HFF-Myc (cell line): ENCODE measurements around the gene ABCA2.

Source experiments
- DNase-seq: peaks from one replicate; pipeline ENCODE4 v3.0.0-alpha.2; 2011; ENCODE audit warnings: low read depth; ENCODE audit errors: extremely low read depth
- H3K4me3 ChIP-seq: replicated peaks from 2 replicates; pipeline ENCODE4 v1.5.1; 2011; ENCODE audit warnings: low read depth, mild to moderate bottlenecking, control low read depth, low read length
- TF ChIP-seq, protein P1 (sequence below): IDR thresholded peaks from 2 replicates; pipeline ENCODE4 v1.5.1; 2012; ENCODE audit warnings: mild to moderate bottlenecking, low read depth, low read length, control low read depth; ENCODE audit errors: missing control alignments

Gene ABCA2

DNA sequence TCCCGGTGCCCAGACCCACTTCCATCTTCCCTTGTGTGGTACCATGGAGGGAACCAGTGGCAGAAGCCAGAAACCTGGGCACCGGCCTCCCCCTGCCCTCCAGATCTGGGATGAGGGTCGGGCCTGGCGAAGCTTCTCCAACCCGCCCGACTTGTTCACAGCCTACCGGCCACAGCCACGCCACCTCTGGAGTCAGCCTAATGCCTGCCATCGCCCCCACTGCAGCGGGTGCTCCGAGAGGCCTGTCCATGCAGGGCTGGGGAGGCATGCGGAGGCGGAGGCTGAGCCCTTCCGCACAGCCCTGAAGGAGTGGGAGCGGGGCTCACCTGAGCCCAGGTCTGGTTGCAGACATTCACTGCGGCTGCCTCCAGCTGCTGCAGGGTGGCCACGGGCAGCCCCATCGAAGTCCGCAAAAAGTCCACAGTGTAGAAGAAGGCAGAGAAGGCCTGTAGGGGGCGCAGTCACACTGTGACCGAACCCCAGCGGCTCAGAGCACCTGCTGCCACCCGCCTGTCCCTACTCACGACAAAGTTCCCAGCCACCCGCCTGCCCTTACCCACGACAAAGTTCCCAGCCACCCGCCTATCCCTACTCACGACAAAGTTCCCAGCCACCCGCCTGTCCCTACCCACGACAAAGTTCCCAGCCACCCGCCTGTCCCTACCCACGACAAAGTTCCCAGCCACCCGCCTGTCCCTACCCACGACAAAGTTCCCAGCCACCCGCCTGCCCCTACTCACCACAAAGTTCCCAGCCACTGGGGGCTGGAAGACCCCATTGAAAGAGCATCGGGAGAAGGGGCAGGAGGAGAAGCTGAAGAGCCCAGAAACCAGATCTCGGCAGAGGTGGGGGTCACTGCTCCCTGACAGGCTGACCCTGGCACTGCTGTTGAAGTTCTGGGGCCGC is 21.8 kb upstream of the ABCA2 start:
- no peak for DNase-seq
- TF ChIP-seq, protein P1, sequence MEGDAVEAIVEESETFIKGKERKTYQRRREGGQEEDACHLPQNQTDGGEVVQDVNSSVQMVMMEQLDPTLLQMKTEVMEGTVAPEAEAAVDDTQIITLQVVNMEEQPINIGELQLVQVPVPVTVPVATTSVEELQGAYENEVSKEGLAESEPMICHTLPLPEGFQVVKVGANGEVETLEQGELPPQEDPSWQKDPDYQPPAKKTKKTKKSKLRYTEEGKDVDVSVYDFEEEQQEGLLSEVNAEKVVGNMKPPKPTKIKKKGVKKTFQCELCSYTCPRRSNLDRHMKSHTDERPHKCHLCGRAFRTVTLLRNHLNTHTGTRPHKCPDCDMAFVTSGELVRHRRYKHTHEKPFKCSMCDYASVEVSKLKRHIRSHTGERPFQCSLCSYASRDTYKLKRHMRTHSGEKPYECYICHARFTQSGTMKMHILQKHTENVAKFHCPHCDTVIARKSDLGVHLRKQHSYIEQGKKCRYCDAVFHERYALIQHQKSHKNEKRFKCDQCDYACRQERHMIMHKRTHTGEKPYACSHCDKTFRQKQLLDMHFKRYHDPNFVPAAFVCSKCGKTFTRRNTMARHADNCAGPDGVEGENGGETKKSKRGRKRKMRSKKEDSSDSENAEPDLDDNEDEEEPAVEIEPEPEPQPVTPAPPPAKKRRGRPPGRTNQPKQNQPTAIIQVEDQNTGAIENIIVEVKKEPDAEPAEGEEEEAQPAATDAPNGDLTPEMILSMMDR = peak; percentile 58
- no peak overlapping the region for H3K4me3 ChIP-seq

DNA sequence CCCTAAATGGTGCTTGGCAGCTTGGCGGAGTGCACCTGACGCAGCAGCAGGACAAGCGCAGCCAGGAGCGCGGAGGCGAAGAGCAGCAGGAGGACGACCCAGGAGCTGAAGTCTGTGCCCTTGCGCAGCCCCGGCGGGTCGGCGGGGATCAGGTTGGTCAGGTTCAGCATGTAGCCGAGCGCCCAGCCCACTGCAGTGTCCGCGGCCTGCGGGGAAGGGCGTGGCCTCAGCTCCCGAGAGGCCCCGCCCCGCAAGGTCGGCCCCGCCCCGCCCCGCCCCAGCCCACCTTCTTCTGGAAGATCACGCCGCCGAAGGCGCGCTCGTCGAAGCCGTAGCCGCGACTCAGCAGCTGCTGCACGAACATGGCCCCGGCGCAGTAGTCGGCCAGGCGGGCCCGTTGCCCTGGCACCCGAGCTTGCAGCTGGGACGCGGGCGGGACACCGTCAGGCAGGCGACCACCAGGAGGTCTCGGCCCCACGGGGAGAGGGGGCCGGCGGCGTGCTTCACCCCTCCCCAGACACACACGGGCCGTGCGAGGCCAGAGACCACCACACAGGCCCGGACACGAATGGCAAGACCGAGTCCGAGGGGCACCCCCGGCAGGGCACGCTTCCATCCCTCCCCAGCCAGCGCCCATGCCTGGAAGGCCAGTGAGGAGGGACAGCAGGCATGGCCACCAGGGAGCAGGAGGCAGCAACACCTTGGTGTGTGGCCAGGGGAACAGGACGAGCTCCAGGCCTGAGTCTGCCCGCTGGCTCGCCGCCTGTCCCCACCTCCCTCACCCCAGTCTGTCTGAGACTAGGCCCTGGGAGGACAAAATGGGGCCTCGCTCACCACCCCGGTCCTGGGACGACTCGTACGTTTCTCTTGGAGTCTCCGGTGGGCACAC is 20.9 kb upstream of the ABCA2 start:
- no peak overlapping the region for H3K4me3 ChIP-seq
- TF ChIP-seq, protein P1 = no peak
- DNase-seq = no peak

DNA sequence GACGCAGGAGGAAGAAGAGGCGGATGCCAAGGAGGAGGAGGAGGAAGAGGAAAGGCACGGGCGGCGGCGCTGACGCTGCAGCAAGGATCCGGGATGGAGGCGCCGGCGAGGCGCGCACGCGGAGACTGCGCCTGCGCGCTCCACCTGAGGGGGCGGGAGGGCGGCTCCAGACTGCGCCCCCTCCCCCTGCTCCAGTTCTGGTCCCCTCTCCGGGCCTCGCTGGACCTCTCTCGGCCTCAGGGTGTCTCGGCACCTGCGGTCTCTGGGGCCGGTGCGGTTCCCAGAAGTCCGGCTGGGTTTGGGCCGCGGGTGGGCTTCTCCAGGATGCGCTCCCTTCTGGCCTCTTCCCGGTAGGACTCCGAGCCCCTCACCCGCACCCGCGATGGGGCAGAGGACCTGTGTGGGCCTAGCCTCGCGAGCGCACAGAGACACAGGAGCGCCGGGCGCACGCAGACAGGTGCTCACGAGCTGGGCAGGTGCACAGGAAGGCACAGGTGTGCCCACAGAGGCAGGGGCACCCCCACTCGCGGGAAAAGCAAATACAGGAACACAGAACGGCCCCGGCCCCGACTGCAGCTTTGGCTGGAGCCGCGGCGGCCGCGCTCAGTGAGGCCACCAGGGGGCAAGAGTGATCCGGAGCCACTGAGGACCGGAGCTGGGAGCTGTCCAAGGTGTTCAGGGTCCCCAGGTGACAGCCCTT is 18.2 kb upstream of the ABCA2 start, which contains the start of gene NPDC1:
TSS of gene NPDC1 (minus strand) at position 90 of the 700 bp plus-strand sequence. CDS start 188 bp downstream, outside the sequence.
- H3K4me3 ChIP-seq = peak within 1 kb of the TSS; percentile 74
- TF ChIP-seq, protein P1 = peak; percentile 88
- DNase-seq = peak; percentile 49

DNA sequence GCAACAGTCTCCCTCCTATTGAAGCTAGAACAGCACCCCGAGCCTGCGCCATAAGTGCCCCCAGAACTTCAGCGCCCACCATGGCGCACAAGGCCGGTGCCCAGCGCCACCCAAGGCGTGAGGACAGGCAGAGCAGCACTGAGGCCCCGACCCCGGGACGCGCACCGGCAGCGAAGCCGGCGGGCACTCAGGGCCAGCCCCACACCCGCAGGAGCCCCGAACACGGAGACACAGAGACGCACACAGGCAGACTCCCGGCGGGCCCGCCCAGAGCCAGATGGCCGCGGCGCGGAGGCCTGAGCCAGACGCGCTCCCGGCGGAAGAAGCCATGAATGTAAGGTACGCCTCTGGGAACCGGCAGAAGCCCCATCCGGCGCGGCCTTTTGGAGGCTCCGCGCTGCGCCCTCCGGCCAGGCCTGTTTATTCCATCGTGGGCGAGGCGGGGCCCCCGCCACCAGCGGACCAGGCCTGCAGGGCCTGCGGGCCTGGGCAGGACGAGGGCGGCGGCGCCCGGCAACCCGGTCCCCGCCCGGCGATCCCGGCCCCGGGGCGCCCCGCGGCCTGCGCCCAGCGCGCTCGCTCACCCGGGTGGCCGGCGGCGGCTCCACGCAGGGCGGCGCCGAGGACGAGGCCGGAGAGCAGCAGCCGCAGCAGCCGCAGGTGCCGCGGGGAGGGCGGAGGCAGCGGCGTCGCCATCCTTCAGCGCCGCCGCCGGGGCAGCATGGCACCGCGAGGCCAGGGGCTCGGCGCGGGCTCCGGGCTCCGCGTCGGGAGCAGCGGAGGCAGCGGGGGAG is 17.5 kb upstream of the ABCA2 start:
- no peak for DNase-seq
- TF ChIP-seq, protein P1 = no peak
- peak overlapping the region; percentile 74 for H3K4me3 ChIP-seq

DNA sequence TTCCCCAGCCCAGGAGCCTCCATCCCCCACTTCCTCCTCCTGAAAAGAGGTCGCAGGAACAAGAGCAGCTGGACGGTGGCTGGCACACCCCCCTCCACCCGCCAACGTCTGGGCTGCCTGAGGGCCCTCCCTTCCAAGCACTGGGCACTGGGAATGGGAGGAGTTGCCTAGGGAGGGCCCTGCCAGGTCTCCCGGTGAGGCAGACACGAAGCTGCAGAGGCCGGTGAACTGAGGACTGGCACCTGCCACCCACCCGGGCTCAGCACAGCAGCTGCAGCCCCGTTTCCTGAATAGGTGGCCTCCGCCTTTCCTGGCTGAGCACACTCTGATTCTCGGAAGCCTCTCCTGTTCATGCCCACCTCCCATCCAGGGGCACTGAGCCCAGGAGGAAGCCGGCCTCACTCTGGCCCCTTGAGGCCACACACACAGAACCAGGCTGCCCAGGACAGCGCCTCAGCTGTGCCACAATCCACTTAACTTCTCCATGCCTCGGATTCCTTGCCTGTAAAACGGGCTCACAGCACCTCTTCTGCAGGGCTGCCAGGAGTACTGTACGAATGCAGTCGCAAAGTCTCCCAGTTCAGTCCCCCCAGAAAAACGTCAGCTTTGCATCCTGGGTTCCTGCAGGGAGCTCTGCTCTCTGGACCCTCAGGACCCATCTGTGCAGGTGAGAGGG is 16.6 kb upstream of the ABCA2 start:
- no peak for DNase-seq
- TF ChIP-seq, protein P1 = no peak
- peak overlapping the region; percentile 74 for H3K4me3 ChIP-seq
